ENCODE data around the gene CAMK1D. TPM values are rescaled to one million over a fixed set of nuclear protein-coding genes. Genes with fewer than 3 reads are reported as not detected.
A peak's percentile ranks its signal among the peaks of the same experiment; 100 is the strongest.
"Not testable (repeated sequence)": the region's sequence is repeated elsewhere in the genome, so short reads cannot be mapped to it uniquely, and the experiment has no call there.

CAMK1D gene
- total RNA-seq (2021; fragmentation: NEBNext Ultra II Directional; extraction: Animal tissue kit (Norgen Biotek cat#: 25700)): 1 to 10 TPM in 2 of 6 experiments, under 1 TPM in 4; 0.34 to 1.4 (median 0.43) TPM
- long read RNA-seq: 0 reads

GRCh38 chr10:12348870-12349628, at the start of gene CAMK1D:
TSS of gene CAMK1D (plus strand) at chr10:12349547.
- peak; percentile 62 for TF ChIP-seq CTCF (IDR thresholded peaks at IDR 0.05)
- peak within 1 kb of the TSS; percentile 61 for H3K27ac Mint-ChIP-seq
- peak; percentile 63 for DNase-seq
- H3K4me1 Mint-ChIP-seq (ENCODE audit: low read depth): peaks cover 12% of the 10 kb centered on the region
- peak within 1 kb of the TSS; percentile 92 for H3K4me3 Mint-ChIP-seq
- H3K27me3 Mint-ChIP-seq (ENCODE audit: insufficient read depth): peaks cover 10% of the 10 kb centered on the region
- H3K9me3 Mint-ChIP-seq: no peaks in the 10 kb centered on the region
- H3K36me3 Mint-ChIP-seq (ENCODE audit: low read depth): no peaks in the 10 kb centered on the region

GRCh38 chr10:12301036-12301435, 48.3 kb upstream of the CAMK1D start:
- not testable (repeated sequence) for H3K27ac Mint-ChIP-seq; H3K4me1 Mint-ChIP-seq (ENCODE audit: low read depth); H3K36me3 Mint-ChIP-seq (ENCODE audit: low read depth); H3K27me3 Mint-ChIP-seq (ENCODE audit: insufficient read depth); H3K4me3 Mint-ChIP-seq; DNase-seq
- H3K9me3 Mint-ChIP-seq: peaks cover 20% of the 10 kb centered on the region

- H3K27me3 Mint-ChIP-seq (ENCODE audit: insufficient read depth): peaks cover 2% of the 10 kb centered on the region; the same call in 1 of the 2 replicates
- no peak for TF ChIP-seq CTCF (IDR thresholded peaks at IDR 0.05)
- DNase-seq: peak; percentile 35
- H3K27ac Mint-ChIP-seq: no peak overlapping the region
- no peak overlapping the region for H3K4me3 Mint-ChIP-seq
- H3K9me3 Mint-ChIP-seq: peaks cover 7% of the 10 kb centered on the region
- 0 out of 2 replicates have a peak, but pooled peaks cover 5% of the 10 kb centered on the region for H3K36me3 Mint-ChIP-seq (ENCODE audit: low read depth)
- H3K4me1 Mint-ChIP-seq (ENCODE audit: low read depth): no peaks in the 10 kb centered on the region
Observed at GRCh38 chr10:12308057-12308456, 41.3 kb upstream of the CAMK1D start.

GRCh38 chr10:12308736-12309375, 40.5 kb upstream of the CAMK1D start:
- peaks cover 2% of the 10 kb centered on the region; the same call in 1 of the 2 replicates for H3K27me3 Mint-ChIP-seq (ENCODE audit: insufficient read depth)
- H3K4me3 Mint-ChIP-seq: no peak overlapping the region
- DNase-seq: no peak
- 0 out of 2 replicates have a peak, but pooled peaks cover 5% of the 10 kb centered on the region for H3K36me3 Mint-ChIP-seq (ENCODE audit: low read depth)
- H3K4me1 Mint-ChIP-seq (ENCODE audit: low read depth): no peaks in the 10 kb centered on the region
- no peak overlapping the region for H3K27ac Mint-ChIP-seq
- TF ChIP-seq CTCF (IDR thresholded peaks at IDR 0.05): no peak
- peaks cover 7% of the 10 kb centered on the region for H3K9me3 Mint-ChIP-seq

GRCh38 chr10:12309783-12310182, 39.6 kb upstream of the CAMK1D start:
- DNase-seq; H3K36me3 Mint-ChIP-seq (ENCODE audit: low read depth); H3K27me3 Mint-ChIP-seq (ENCODE audit: insufficient read depth); H3K9me3 Mint-ChIP-seq; H3K27ac Mint-ChIP-seq; H3K4me3 Mint-ChIP-seq; H3K4me1 Mint-ChIP-seq (ENCODE audit: low read depth): not testable (repeated sequence)

GRCh38 chr10:12314836-12315235, 34.5 kb upstream of the CAMK1D start:
- TF ChIP-seq CTCF (IDR thresholded peaks at IDR 0.05): no peak
- no peaks in the 10 kb centered on the region for H3K4me1 Mint-ChIP-seq (ENCODE audit: low read depth)
- no peak overlapping the region for H3K4me3 Mint-ChIP-seq
- no peak overlapping the region for H3K27ac Mint-ChIP-seq
- H3K27me3 Mint-ChIP-seq (ENCODE audit: insufficient read depth): no peaks in the 10 kb centered on the region; the same call in 1 of the 2 replicates
- H3K36me3 Mint-ChIP-seq (ENCODE audit: low read depth): no peaks in the 10 kb centered on the region
- no peak for DNase-seq
- H3K9me3 Mint-ChIP-seq: peaks cover 1% of the 10 kb centered on the region; the same call in 1 of the 2 replicates
